CD4-positive, alpha-beta T cell treated with Interleukin-17A for 1 hour (primary cell): ENCODE data around the gene GPR148.

Experiments
- DNase-seq: peaks from one replicate; pipeline ENCODE4 v3.0.0-alpha.2; 2020

The GPR148 gene

DNA sequence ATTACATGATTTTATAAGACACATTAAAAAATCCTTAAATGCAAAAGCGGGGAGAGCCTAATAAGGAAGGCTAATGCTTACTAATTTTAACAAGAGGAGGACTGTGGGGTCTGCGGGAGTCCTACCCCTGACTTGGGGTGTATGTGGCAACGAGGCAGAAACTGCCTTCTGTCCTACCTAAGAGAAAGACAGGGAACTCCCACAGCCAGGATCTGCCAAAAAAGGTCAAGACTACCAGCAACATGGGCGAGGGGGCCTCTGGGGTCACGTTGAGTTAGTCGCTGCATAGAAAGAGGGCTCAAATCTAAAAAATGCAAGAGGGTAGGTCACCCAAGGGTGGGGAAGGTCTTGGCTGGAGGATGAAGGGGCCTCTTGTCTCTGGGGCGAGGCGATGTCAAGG, 25.9 kb downstream of the GPR148 start:
- no peak for DNase-seq

- DNase-seq: no peak
Observed at GRCh38 chr2:130755256-130756052, 26.6 kb downstream of the GPR148 start, which contains the start of gene AMER3. AMER3 (plus strand) TSS chr2:130755540; CDS start chr2:130762073, 6,533 bp downstream.

- no peak for DNase-seq
Observed at GRCh38 chr2:130756053-130756873, 27.4 kb downstream of the GPR148 start.

DNA sequence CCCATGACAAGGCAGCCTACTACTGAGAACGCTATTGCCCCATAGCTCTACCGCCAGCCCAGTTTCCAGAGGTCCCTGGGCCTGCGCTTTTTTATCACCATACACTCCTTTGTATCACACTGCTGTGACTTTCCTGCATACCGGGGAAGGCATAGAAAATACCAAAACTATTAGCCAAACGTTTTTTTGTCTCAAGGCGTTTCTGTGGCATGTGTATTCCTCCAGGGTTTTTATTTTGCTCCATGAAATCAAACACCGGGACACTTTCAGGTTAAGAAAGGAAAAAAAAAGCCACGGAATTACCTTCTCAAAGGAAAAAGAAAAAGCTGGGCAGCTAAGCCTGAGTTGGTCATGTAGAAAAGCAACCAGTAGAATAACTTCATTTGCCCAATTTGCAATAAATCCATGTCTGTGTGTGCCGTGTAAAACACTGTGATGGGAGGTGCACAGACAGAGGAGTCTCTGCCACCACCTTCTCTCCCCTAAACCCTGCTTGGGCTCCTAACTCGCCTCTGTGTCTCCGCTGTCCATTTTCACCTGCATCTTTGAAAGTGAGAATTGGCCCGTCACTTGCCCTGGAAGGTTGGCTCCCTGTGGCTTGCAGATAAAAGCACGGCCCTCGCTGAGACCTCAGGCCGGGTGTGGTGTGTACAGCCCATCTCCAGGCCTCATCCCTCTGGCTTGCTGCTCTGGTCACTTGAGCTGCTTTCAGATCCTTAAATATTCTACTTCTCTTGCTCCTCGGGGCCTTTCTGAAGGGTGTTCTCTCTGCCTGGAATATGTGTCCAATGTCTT, 28.2 kb downstream of the GPR148 start:
- no peak for DNase-seq

GRCh38 chr2:130759906-130760753, 31.3 kb downstream of the GPR148 start:
- no peak for DNase-seq

GRCh38 chr2:130760754-130761751, 32.2 kb downstream of the GPR148 start:
- DNase-seq: no peak

- DNase-seq: no peak
Observed at GRCh38 chr2:130762031-130762909, 33.4 kb downstream of the GPR148 start.

GRCh38 chr2:130762910-130763385, 34.1 kb downstream of the GPR148 start:
- no peak for DNase-seq

- no peak for DNase-seq
Observed at GRCh38 chr2:130763405-130763804, 34.5 kb downstream of the GPR148 start.

GRCh38 chr2:130764035-130764820, 35.4 kb downstream of the GPR148 start:
- no peak for DNase-seq

DNA sequence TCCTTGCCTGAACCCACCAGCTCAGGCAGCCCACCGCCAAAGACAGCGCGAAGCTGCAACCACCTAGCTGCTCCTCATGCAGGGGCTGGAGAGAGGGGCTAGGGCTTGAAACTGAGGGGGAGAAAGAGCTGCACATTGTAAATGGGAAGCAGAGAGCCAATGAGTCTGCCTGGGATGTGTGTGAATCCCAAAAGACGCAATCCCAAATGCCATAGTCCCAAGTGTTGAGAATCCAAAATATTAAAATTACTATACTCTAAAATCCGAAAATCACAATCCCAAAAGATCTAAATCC, 35.9 kb downstream of the GPR148 start:
- DNase-seq: no peak

DNA sequence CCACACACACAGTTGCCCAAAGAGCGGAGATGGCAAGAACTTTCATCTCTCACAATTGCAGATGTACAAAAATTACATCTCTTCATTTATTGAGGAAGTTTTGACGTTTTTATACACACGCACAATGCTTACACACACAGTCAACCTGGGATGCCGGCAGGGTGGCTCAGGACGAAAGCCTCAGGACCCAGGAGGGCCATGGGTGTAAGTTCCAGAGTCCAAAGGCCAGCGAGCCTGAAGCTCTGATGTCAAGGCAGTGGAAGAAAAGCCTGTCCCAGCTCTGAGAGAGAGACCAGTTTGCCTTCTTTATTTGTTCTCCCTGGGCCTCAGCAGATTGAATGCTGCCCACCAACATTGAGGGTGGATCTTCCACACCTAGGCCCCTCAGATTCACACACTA, 36.6 kb downstream of the GPR148 start:
- DNase-seq: no peak

GRCh38 chr2:130766037-130766436, 37.2 kb downstream of the GPR148 start:
- no peak for DNase-seq

DNA sequence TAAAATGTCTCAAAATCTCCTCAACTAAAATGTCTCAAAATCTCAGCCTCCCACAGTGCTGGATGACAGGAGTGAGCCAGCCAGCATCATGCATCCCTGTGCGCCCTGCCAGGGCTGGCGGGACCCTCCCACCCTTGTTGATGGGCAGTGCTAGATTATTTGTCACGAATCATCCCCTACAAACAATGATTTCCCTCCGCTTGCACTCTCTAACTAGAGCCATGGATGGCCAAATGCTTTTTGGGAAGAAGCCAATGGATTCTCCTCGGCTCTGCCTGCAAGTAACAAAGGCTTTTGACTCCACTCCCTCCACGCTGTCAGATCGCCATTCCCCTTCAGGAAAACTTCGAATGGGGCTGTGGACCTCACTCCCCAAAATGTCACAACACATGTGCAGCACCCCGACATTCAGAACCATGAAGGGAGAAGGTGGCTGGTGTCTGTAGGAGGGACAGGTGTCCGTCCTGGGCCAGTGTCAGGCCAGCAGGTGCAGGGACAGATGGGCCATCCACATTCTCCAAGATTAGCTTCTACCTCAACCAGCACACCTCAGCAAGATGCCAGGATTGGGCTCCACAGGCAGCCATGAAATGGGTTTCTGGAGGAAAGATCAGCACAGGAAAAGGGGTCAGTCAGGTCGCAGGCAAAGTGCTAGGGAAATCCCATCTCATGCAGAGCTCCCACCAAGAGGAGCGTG, 38.0 kb downstream of the GPR148 start:
- no peak for DNase-seq

- DNase-seq: no peak
Observed at GRCh38 chr2:130767408-130767775, 38.5 kb downstream of the GPR148 start.

GRCh38 chr2:130768191-130768855, 39.5 kb downstream of the GPR148 start:
- no peak for DNase-seq

GRCh38 chr2:130769343-130769907, 40.6 kb downstream of the GPR148 start:
- no peak for DNase-seq

DNA sequence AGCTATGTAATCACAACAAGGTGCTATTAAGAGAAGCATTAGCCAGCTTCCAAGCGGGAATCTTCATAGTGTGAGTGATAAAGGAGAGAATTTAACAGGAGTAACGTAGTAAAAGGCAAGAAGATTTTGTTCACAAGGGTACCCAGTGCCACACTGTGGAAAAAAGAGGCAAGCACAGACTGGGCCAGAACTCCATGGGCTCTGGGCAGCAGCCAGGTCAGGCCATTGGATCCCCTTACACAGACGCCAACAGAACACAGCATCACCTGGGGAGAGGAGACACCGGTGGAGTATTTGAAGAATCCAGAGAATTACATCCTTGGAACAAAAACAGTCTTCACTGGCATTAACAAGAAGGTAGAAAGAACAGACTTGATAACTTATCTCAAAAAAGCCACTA, 47.7 kb downstream of the GPR148 start:
- DNase-seq: no peak
